ENCODE data around the gene CYP4F2.
"Not testable (repeated sequence)": the region's sequence is repeated elsewhere in the genome, so short reads cannot be mapped to it uniquely, and the experiment has no call there.

CYP4F2 gene, protein sequence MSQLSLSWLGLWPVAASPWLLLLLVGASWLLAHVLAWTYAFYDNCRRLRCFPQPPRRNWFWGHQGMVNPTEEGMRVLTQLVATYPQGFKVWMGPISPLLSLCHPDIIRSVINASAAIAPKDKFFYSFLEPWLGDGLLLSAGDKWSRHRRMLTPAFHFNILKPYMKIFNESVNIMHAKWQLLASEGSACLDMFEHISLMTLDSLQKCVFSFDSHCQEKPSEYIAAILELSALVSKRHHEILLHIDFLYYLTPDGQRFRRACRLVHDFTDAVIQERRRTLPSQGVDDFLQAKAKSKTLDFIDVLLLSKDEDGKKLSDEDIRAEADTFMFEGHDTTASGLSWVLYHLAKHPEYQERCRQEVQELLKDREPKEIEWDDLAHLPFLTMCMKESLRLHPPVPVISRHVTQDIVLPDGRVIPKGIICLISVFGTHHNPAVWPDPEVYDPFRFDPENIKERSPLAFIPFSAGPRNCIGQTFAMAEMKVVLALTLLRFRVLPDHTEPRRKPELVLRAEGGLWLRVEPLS

DNA sequence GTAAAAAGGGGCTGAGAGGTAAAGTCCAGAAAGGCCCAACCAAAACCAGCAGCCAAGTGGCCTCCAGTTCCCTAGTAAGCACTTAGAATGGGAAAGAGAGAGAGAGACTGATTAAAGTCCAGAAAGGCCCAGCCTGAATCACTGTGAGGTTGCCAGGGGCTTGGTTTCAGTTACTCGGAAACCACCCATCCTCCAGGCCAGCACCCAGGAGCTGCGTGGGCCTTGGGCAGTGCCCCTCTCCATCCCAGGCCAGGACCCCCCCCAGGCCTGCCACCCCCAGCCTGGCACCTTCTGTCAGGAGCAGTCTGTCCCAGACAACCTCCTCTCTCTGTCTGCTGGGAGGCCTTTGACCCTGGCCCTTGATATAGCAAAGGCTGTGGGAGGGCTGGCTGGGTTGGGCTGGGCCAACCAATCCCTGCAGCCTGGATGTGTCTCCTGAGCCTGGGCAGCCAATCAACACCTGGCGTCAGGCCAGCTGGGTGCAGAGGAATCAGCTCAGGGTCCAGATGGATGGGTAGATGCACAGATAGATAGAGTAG lies at the start of gene CYP4F2:
Gene CYP4F2, minus strand, starts transcription at position 337 of the 539 bp plus-strand sequence. CDS start 463 bp downstream, outside the sequence.
- DNase-seq (ENCODE audit: low read depth), result no peak

DNA sequence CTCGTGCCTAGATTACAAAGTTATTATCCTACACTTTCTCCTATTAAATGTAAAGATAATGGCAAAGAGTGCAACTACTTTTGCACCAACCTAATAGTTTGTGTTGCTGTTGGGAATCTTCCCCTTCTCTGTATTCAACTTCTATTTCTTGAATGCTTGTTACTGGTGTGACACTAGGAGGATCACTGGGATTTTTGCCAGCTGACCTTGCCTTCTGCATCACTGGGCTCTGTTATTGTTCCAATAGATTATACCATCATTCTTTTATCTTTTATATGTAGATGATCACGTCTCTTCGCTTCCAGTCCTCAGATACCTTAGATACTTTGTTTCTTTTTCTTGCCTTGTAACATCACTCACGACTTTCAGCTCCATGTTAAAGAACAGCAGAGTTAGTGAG lies 47.4 kb upstream of the CYP4F2 start:
- no peak for DNase-seq (ENCODE audit: low read depth)

DNA sequence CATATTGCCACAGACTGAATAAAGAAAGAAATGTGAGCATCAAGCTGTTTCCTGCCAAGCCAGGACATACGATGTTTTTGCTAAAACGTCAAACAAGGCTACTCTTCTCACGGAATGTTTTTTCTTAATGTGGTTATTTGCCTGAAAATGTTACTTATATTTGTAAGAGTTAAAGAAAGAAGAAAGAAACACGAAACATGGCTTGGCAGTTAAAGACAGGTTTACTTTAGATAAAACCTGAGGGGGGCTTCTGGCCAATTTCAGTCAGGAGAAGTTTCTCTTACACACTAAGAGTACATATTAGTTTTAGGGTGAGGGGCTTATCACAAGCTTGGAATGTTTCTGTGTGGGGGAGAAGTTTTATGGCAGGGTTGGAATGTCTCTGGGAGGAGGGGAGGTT lies 46.5 kb upstream of the CYP4F2 start:
- no peak for DNase-seq (ENCODE audit: low read depth)

DNA sequence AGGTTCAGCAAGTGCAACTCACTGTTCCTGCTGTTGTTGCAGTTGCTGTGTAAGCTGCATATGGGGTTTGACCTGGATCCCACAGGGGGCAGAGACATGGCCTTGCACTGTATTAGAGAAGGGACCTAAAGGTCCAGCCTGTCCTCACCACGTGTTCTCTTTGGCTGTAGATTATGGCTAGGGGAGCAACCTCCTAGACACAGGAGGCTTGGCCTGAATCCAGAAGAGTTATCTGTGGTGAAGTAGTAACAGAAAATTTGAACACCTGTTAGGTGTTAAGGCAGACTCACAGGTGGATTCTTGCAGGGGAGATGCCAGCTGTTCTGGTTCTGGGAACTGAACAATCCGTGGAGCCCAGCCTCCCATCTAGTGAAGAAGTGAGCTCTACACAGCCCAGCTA lies 39.9 kb upstream of the CYP4F2 start:
- no peak for DNase-seq (ENCODE audit: low read depth)

DNA sequence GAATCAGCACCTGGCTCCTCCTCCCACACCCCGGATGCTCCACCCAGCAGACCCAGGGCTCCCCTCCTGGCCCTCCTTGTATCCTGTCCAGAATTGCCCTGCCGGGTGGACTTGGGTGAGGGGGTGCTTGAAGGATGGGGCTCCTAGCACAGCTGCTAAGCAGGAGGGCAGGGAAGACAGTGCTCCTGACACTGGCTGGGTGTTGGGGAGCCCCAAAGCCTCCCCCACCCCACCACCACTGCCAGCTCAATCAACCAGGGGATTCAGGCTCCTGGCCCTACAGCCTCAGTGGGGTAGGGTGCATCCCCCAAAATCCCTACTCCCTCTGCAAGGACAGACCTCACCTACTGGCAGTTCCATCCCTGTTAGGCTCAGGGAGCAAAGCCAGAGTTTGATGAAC lies 39.1 kb upstream of the CYP4F2 start:
- no peak for DNase-seq (ENCODE audit: low read depth)

DNA sequence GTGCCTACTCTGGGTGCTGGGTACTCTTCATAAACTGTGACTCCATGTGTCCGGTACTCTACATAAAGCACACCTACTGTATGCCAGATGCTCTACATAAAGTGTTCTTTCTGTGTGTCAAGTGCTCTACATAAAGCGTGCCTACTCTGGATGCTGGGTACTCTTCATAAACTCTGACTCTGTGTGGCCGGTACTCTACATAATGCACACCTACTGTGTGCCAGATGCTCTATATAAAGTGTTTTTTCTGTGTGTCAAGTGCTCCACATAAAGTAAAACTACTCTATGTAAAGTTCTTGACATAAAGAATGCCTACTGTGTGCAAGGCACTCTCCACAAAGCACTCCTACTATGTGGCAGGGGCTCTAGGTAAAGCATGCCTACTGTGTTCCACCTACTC lies 38.3 kb upstream of the CYP4F2 start:
- DNase-seq (ENCODE audit: low read depth), result no peak

DNA sequence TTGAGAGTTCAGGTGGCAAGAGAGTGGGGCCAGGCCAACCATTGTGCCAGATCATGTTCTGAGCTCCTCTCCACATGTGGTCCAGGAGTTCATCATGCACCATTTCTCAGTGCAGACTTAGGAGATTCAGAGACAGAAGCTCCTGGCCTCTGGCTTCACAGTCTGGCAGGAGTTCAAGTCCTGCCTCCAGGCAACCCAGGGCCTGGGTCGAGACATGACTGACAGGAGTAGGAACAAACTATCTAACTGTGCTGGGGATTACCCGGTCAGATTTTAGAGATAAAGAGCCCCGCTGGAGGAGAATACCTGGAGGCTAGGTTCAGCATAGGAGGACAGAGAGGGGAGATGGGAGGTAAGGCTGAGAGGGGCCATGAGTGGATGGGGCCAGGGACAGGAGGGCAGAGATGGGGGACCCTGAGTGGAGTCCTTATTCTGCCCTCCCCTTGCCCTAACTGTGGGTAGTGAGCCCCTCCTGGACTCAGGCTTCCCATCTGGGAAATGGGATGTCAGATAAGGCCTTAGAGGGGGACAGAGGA lies 37.4 kb upstream of the CYP4F2 start:
- no peak for DNase-seq (ENCODE audit: low read depth)

DNA sequence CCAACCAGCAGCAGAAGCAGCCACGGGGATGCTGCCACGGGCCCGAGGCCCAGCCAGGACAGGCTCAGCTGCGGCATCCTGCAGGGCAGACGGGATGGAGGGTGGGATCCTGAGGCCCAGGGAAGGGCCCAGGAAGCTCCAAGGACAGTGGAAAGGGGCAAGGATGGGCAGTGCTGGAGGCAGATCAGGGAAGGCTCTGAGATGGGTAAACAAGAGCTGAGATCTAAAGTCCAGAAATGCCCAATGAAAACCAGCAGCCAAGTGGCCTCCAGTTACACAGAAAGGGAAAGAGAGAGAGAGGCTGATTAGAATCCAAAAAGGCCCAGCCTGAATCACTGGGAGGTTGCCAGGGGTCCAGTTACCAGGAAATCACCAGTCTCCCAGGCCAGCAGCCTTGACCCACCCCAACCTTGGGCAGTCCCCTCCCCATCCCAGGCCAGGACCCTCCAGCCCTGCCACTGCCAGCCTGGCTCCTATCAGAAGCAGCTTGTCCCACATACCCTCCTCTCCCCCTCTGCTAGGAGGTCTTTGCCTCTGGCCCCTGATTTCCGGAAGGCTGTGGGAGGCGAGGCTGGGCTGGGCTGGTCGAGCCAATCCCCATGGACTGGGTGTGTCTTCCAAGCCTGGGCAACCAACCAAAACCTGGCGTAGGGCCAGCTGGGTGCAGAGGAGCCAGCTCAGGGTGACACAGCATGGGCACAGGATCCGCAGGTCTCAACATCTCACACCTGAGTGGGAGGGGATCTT lies 36.6 kb upstream of the CYP4F2 start, which contains the start of gene CYP4F11:
Gene CYP4F11, minus strand, starts transcription at position 198 of the 747 bp plus-strand sequence. Its CDS starts 121 bp downstream, at position 77.
- DNase-seq (ENCODE audit: low read depth), result no peak

DNA sequence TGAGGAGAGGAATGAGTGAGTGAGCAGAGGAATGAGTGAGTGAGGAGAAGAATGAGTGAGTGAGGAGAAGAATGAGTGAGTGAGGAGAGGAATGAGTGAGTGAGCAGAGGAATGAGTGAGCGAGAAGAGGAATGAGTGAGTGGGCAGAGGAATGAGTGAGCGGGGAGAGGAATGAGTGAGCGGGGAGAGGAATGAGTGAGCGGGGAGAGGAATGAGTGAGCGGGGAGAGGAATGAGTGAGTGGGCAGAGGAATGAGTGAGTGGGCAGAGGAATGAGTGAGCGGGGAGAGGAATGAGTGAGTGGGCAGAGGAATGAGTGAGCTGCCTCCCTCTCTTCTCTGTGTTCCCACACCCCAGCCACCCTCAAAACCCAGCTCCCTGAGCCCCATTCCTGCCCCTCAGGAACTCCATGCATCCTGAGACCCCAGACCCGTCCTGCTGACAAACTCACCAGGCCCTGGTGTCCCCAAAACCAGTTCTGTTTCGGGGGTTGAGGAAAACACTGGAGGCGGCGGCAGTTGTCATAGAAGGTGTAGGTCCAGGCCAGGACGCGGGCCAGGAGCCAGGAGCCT lies 36.0 kb upstream of the CYP4F2 start:
- not testable (repeated sequence) for DNase-seq (ENCODE audit: low read depth)

DNA sequence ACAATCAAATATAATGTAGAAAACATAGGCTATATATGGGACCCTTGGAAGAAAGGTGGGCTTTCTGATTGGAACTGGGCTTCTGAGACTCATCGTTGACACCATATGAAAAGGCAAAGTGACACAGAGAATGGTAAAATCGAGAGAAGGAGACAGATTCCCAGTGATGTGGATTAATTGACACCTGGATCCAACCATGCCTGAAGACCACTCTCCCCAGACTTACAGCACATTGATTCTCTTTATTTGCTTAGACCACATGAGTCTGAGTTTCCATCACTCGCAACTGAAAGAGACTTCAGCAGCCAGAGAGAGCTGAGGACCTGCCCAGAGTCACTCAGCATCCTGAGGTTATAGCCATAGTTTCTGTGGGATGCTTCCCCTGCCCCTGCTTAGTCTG lies 30.4 kb upstream of the CYP4F2 start:
- DNase-seq (ENCODE audit: low read depth), result no peak

DNA sequence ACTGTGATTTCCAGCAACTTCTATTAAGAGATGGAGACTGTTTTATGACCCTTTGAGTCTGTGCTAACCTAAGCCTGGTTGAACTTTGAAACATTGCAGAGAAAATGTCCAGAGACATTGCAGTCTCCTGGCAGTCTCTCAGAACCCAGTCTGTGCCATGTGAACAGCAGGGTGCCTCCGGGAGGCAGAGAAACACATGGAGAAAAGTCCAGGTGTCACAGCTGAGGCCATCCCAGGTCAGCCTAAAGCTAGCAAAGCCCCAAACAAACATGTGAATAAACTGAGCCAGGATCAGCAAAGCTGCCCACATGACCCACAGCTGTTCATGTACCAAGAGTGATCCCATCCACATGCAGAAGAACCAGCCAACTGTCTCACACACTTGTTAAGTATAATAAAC lies 28.6 kb upstream of the CYP4F2 start:
- no peak for DNase-seq (ENCODE audit: low read depth)

DNA sequence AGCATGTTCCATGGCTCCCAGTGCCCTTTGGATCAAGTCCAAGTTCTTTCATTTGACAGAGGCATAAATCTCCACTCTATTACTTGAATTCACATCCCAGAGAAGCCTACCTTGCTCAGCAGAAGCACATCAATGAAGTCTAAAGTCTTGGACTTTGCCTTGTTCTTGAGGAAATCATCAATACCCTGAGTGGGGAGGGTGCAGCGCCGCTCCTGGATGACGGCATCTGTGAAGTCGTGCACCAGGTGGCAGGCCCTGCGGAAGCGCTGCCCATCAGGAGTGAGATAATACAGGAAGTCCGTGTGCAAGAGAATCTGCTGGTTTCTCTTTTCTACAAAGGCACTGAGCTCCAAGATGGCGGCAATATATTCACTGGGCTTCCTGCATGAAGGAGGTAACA lies 25.8 kb upstream of the CYP4F2 start:
- no peak for DNase-seq (ENCODE audit: low read depth)

DNA sequence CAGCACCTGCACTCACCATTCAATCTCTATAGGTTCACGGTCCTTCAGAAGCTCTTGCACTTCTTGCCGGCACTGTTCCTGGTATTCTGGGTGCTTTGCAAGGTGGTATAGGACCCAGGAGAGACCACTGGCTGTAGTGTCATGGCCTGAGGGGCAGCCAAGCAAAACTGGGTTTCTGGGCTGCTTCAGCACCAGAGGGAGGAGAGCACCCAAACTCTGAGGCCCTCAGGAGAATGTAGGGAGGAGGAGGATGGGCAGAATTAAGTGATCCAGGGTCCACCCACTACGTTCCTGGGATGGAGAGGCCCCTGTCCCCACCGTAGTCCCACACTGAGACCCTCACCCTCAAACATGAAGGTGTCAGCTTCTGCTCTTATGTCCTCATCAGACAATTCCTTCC lies 24.1 kb upstream of the CYP4F2 start:
- no peak for DNase-seq (ENCODE audit: low read depth)

DNA sequence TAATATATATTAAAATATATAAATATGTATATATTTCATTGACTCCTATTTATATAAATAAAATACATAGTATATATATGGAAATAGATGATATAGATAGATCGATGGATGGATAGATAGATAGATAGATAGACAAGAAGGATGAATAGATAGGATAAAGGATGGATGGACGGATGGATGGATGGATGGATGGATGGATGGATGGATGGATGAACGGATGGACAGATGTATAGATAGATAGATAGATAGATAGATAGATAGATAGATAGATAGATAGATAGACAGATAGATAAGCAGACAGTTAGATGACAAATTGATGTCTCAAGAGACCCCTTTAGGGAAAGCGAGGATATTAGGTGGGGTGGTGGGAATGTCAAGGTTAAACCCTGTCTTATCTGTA lies 21.4 kb upstream of the CYP4F2 start:
- no peak for DNase-seq (ENCODE audit: low read depth)

DNA sequence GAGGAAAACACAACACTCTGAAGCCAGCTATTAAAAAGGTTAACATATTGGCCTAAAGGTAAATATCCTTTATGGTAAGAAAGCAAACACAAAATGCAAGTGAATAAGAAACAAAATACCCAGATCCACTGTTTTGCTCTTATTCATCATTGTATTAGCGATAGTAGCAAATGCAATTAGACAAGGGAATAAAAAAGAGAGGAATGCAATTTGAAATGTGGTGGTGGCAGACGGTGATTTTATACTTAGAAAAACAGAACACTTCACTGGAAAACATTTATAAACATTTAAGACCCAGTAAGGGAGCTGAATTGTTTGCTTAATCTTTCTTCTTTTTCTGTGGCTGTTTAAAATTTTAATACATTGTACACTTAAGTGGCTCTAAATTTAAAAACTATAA lies 17.2 kb upstream of the CYP4F2 start:
- DNase-seq (ENCODE audit: low read depth), result no peak

DNA sequence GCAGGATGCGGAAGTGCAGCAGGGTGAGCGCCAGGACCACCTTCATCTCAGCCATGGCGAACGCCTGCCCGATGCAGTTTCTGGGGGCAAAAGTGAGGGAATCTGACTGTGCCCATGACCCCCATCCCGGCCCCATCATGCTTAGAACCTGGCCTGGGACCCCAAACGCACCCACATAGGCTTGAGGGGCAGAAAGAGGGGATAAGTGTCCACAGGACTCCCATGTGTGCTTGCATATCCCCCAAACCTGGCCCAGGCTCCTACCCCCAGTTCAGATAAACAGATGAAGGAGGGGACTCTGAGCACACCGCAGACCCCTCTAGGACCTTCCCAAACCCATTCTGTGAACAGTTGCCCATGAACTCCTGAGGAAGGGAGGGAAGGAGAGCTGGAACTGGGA lies 16.0 kb upstream of the CYP4F2 start:
- no peak for DNase-seq (ENCODE audit: low read depth)

DNA sequence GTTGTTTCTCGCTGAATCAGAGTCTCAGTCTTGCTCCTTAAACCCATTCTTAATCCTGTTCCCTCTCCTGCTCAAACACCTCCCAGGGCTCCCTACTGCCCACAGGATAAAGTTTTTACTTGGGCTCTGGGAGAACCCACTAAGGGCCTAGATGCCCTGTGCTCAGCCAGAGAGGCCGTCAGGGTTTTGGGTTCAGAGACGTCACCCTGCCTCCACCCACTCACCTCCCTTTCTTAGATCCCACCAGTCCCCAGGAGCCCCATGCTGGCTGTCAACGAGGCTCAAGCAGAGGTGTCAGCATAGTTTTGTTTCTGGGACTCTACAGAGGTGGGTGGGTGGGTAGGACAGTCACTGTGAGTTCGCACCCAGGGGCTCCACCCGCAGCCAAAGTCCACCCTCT lies 15.5 kb upstream of the CYP4F2 start:
- DNase-seq (ENCODE audit: low read depth), result no peak

DNA sequence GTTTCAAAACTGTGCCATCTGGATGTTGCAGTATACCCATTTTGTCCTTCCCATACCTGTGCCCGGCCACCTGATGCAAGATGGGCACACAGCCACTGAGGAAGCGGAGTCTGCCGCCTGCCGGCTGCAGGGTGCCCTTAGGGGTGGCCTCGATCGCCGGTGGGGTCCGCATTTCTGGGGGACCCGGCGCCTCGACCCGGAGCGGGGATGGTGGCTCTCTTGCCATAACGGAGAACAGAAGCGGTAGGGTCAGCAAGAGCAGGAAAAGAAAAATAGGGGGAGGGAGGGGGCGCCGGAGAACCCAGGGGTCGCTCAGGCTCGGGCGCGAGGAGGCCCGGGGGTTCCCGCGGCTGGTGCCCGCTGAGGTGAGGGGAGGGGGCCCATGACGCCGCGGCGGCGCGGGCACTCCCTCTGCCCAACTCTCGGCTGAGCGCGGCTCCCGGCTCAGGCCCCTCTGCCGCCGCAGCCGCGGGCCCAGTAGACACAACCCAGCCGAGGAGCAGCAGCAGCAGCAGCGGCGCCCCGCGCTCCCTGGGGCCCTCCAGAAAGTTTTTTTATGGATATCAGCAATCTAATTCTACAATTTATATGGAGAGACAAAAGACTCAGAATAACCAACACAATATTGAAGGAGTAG lies 13.8 kb upstream of the CYP4F2 start:
- DNase-seq (ENCODE audit: low read depth), result no peak

DNA sequence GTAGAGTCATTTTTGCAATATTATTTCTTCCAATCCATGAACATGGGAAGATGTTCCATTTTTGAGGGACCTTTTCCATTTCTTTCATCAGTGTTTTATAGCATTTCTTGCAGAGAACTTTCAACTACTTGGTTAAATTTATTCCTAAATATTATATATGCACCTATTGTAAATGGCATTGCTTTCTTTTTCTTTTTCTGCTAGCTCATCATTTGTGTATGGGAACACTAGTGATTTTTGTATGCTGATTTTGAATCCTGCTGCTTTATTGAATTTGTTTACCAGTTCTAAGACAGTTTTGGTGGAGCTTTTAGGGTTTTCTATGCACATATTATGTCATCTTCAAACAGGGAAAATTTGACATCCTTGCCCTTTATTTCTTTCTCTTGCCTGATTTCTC lies 7.2 kb upstream of the CYP4F2 start:
- no peak for DNase-seq (ENCODE audit: low read depth)

DNA sequence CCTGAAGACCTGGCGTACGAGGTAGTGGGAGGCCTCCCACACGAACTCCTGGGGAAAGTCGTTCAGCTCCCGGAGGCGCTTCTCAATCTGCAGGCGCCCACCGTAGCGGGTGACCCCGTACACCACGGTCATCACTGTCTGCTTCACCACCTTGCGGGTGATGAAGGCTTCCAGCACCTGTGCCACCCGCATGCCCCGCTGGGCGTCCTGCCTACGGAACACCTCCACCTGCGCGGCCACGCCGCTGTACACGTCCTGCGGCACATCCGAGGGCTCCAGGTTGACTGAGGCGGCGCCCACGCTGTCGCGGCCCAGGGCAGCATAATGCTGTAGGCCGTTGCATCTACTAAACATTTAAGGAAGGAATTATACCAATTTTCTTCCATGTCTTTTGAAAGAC lies 5.0 kb upstream of the CYP4F2 start:
- DNase-seq (ENCODE audit: low read depth), result not testable (repeated sequence)

DNA sequence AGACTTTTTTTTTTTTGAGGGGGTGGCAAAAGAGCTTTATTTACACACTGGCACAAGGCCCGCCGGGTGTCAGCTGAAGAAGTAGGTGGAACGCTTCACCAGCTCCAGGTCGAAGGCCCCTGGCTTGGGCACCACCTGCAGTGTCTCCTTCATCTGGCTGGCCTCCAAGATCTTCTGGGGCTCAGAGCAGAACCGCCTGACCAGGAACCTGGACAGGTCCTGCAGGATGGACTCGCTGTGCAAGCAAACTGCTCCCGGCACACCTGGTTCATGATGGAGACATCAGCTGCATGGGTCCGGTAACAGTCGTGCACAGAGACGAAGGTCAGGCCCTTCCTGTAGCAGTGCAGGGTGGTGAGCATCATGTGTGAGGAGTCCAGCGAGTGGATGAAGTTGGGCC lies 4.4 kb upstream of the CYP4F2 start:
- no peak for DNase-seq (ENCODE audit: low read depth)

DNA sequence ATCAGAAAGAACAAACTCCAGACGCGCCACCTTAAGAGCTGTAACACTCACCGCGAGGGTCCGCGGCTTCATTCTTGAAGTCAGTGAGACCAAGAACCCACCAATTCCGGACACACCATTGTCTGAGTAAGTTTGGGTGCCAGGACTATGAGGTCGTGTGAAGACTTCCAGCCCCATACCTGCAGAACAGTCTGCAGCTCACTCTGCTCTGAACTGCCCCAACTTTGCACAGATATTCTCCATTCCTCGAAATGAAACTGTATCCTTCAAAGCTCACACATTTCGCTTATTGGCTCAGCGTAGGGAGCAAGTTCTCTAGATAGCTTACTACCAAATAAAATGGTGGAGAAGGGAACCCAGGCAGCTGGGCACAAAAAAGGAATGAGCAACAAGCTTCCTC lies 2.6 kb upstream of the CYP4F2 start:
- DNase-seq (ENCODE audit: low read depth), result no peak

Data from activated T-helper 9 cell treated with anti-CD3 and anti-CD28 coated beads, Interleukin-2, amount 50 U/mL, for 16 hours (primary cell).